Stimulated activated CD8-positive, alpha-beta memory T cell treated with anti-CD3 and anti-CD28 coated beads, Interleukin-7, amount 100 ng/mL, for 24 hours (primary cell): ENCODE results near the gene KIRREL3.
"Not testable (repeated sequence)": the region's sequence is repeated elsewhere in the genome, so short reads cannot be mapped to it uniquely, and the experiment has no call there.

ENCODE experiments used
- DNase-seq: peaks from one replicate; pipeline ENCODE4 v3.0.0-alpha.2; 2020; ENCODE audit warnings: low read depth

The KIRREL3 gene

GRCh38 chr11:126952533-126952932 lies 48.0 kb downstream of the KIRREL3 start:
- not testable (repeated sequence) for DNase-seq

GRCh38 chr11:126951465-126951864 lies 49.1 kb downstream of the KIRREL3 start:
- no peak for DNase-seq

- DNase-seq: no peak
These were observed 51.3 kb downstream of the KIRREL3 start for GRCh38 chr11:126949066-126949891.

- DNase-seq: no peak
These were observed 52.0 kb downstream of the KIRREL3 start for GRCh38 chr11:126948563-126948962.

GRCh38 chr11:126945319-126945718 lies 55.3 kb downstream of the KIRREL3 start:
- no peak for DNase-seq

GRCh38 chr11:126943316-126943715 lies 57.3 kb downstream of the KIRREL3 start:
- DNase-seq: no peak

GRCh38 chr11:126942146-126942545 lies 58.4 kb downstream of the KIRREL3 start:
- no peak for DNase-seq

- no peak for DNase-seq
These were observed 61.0 kb downstream of the KIRREL3 start for GRCh38 chr11:126939552-126939951.

- no peak for DNase-seq
These were observed 61.9 kb downstream of the KIRREL3 start for GRCh38 chr11:126938718-126939117.

- DNase-seq: no peak
These were observed 70.3 kb downstream of the KIRREL3 start for GRCh38 chr11:126930091-126930841.

- no peak for DNase-seq
These were observed 71.2 kb downstream of the KIRREL3 start for GRCh38 chr11:126929179-126930061.

GRCh38 chr11:126927623-126928022 lies 72.9 kb downstream of the KIRREL3 start:
- DNase-seq: no peak

- DNase-seq: no peak
These were observed 74.2 kb downstream of the KIRREL3 start for GRCh38 chr11:126926376-126926791.

GRCh38 chr11:126925321-126926093 lies 75.1 kb downstream of the KIRREL3 start:
- no peak for DNase-seq

GRCh38 chr11:126924376-126925040 lies 76.1 kb downstream of the KIRREL3 start:
- DNase-seq: no peak

- DNase-seq: no peak
These were observed 79.7 kb downstream of the KIRREL3 start for GRCh38 chr11:126920833-126921232.

GRCh38 chr11:126919147-126919823 lies 81.3 kb downstream of the KIRREL3 start:
- DNase-seq: no peak

GRCh38 chr11:126918556-126918955 lies 82.0 kb downstream of the KIRREL3 start:
- DNase-seq: no peak

GRCh38 chr11:126917531-126918204 lies 82.9 kb downstream of the KIRREL3 start:
- no peak for DNase-seq

- DNase-seq: no peak
These were observed 85.1 kb downstream of the KIRREL3 start for GRCh38 chr11:126915430-126915829.
